Vagina (tissue), 2 donors: Measurements from ENCODE around the gene MYL11. TPM values are rescaled to one million over a fixed set of nuclear protein-coding genes. Genes with fewer than 3 reads are reported as not detected.
A peak's percentile ranks its signal among the peaks of the same experiment; 100 is the strongest.
"Not testable (repeated sequence)": the region's sequence is repeated elsewhere in the genome, so short reads cannot be mapped to it uniquely, and the experiment has no call there.

Experiments
- DNase-seq, 2 donors: peaks; one replicate each; pipeline ENCODE4 v3.0.0-alpha.2; 2017; ENCODE audit errors: extremely low spot score in 2 of 2
- H3K27ac ChIP-seq: fragments of 200-600 bp; sonication (generic); one replicate; pipeline ENCODE4 v1.5.1; 2019
- H3K27me3 ChIP-seq: fragments of 200-600 bp; sonication (generic); one replicate; pipeline ENCODE4 v1.5.1; 2019
- H3K36me3 ChIP-seq, 2 donors: fragments of 200-600 bp; sonication (generic); one replicate each; pipeline ENCODE4 v1.5.1; 2017 to 2019
- H3K4me1 ChIP-seq: fragments of 200-600 bp; sonication (generic); one replicate; pipeline ENCODE4 v1.5.1; 2019
- H3K4me3 ChIP-seq, 2 donors: fragments of 200-600 bp; sonication (generic); 1 replicate in 1 of 2; 2 replicates in 1 of 2; pipeline ENCODE4 v1.5.1; 2016 to 2019
- H3K9me3 ChIP-seq: fragments of 200-600 bp; sonication (generic); one replicate; pipeline ENCODE4 v1.5.1; 2019
- POLR2A ChIP-seq, 2 donors: fragments of 450-650 bp; IDR thresholded peaks; one replicate each; pipeline ENCODE4 v1.6.1; 2017; ENCODE audit warnings: antibody characterized with exemption in 2 of 2, mild to moderate bottlenecking in 2 of 2, moderate library complexity in 2 of 2
- POLR2AphosphoS5 ChIP-seq, 2 donors: sonication (generic); formaldehyde crosslinking; IDR thresholded peaks; one replicate each; pipeline ENCODE4 v1.9.0; 2017; ENCODE audit warnings: antibody characterized with exemption in 2 of 2, mild to moderate bottlenecking in 2 of 2, low read depth in 1 of 2; ENCODE audit not compliant: insufficient read depth in 1 of 2
- intact Hi-C: fragments of 100-400 bp; cut with DNase I; formaldehyde crosslinking; loops from one replicate; pipeline ENCODE4 v1.15.1; 2023
- total RNA-seq: library from RNA; depleted of rRNA; stranded (reverse); fragments of >200 nt; gene quantifications from one replicate; pipeline ENCODE4 v1.2.3, GENCODE V29; 2016
- TF ChIP-seq, protein P1 (sequence below), 3 experiments: fragments of 450-650 bp in 2 of 3; fragments of 200-600 bp in 1 of 3; sonication (generic) in 1 of 3; IDR thresholded peaks; one replicate each; pipeline ENCODE4 v1.5.1; 2017 to 2019; ENCODE audit warnings: antibody characterized with exemption in 3 of 3, mild to moderate bottlenecking in 2 of 3, moderate library complexity in 2 of 3

The MYL11 gene
- total RNA-seq, 1 donor from 2014 or later: not detected

DNA sequence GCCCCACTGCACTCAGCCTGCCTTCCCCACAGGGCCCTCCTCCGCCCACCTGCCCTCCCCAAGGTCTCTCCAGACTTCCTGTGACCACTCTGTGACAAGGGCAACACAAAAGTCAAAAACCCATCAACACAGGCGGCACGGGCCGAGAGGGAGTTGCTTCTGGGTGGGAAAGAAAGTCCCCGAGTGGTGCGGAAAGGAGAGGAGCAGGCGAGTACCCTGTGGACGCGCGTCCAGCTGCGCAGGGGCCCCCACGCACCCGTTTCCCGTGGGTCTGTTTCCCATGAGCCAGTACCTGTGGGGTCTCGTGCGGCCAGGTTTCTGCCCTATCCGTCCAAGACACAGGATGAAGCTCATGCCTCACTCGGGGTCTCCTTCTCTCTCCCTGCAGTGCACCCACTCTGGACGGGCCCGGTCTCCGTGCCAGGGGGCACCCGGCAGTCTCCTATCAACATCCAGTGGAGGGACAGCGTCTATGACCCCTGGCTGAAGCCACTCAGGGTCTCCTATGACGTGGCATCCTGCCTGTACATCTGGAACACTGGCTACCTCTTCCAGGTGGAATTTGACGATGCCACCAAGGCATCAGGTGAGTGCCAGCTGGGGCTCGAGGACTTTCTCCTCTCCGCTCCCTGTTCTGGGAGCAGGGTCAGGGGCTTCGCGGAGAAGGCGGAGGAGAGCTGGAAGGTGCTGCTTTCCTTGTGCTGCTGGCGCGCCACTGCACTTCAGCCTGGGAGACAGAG is 31.7 kb upstream of the MYL11 start:
- peak; percentile 75 to 85 for DNase-seq
- Histone ChIP-seq H3K9me3 (no peaks in the 10 kb centered on the region), H3K27ac (no peak overlapping the region), H3K27me3 (no peaks in the 10 kb centered on the region), H3K36me3 (no peaks in the 10 kb centered on the region), H3K4me1 (no peaks in the 10 kb centered on the region), H3K4me3 (no peak overlapping the region)
- no peak for TF ChIP-seq POLR2A (IDR thresholded peaks at IDR 0.05)
- no peak for TF ChIP-seq POLR2AphosphoS5 (IDR thresholded peaks at IDR 0.05; ENCODE audit: insufficient read depth in 1 of 2, low read depth in 1 of 2)
- TF ChIP-seq, protein P1, sequence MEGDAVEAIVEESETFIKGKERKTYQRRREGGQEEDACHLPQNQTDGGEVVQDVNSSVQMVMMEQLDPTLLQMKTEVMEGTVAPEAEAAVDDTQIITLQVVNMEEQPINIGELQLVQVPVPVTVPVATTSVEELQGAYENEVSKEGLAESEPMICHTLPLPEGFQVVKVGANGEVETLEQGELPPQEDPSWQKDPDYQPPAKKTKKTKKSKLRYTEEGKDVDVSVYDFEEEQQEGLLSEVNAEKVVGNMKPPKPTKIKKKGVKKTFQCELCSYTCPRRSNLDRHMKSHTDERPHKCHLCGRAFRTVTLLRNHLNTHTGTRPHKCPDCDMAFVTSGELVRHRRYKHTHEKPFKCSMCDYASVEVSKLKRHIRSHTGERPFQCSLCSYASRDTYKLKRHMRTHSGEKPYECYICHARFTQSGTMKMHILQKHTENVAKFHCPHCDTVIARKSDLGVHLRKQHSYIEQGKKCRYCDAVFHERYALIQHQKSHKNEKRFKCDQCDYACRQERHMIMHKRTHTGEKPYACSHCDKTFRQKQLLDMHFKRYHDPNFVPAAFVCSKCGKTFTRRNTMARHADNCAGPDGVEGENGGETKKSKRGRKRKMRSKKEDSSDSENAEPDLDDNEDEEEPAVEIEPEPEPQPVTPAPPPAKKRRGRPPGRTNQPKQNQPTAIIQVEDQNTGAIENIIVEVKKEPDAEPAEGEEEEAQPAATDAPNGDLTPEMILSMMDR (IDR thresholded peaks at IDR 0.05): no peak
- intact Hi-C loops: no loop called here

GRCh38 chr16:30343491-30343820 is 31.1 kb upstream of the MYL11 start:
- H3K4me3 ChIP-seq, DNase-seq, H3K27me3 ChIP-seq, H3K27ac ChIP-seq, H3K9me3 ChIP-seq, H3K4me1 ChIP-seq, H3K36me3 ChIP-seq, intact Hi-C loops: not testable (repeated sequence)

- intact Hi-C loops: no loop called here
- peaks cover under 1% of the 10 kb centered on the region for H3K4me1 ChIP-seq
- H3K9me3 ChIP-seq: no peaks in the 10 kb centered on the region
- TF ChIP-seq POLR2A (IDR thresholded peaks at IDR 0.05) (no peak), POLR2AphosphoS5 (IDR thresholded peaks at IDR 0.05; ENCODE audit: insufficient read depth in 1 of 2, low read depth in 1 of 2) (no peak)
- TF ChIP-seq, protein P1 (IDR thresholded peaks at IDR 0.05): no peak
- no peaks in the 10 kb centered on the region for H3K27me3 ChIP-seq
- no peak overlapping the region for H3K27ac ChIP-seq
- no peak overlapping the region for H3K4me3 ChIP-seq
- DNase-seq: no peak
- peaks cover 0 to 6% of the 10 kb centered on the region in 2 donors for H3K36me3 ChIP-seq
Observed at GRCh38 chr16:30346286-30346685, 28.3 kb upstream of the MYL11 start.

DNA sequence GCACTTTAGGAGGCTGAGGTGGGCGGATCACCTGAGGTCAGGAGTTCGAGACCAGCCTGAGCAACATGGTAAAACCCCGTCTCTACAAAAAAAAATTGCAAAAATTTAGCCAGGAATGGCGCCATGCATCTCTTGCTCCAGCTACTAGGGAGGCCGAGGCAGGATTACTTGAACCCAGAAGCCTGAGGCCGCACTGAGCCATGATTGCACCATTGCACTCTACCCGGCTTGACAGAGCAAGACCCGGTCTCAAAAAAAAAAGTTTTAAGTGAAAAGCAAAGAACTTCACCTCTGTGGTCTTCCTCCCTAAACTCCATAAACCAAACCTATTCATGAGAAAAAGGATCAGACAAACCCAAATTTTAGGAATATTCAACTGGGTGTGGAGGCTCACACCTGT is 26.5 kb upstream of the MYL11 start:
- TF ChIP-seq POLR2AphosphoS5 (IDR thresholded peaks at IDR 0.05; ENCODE audit: insufficient read depth in 1 of 2, low read depth in 1 of 2) (no peak), POLR2A (IDR thresholded peaks at IDR 0.05) (no peak)
- TF ChIP-seq, protein P1 (IDR thresholded peaks at IDR 0.05): no peak
- DNase-seq: no peak
- no peaks in the 10 kb centered on the region for H3K27me3 ChIP-seq
- no peak overlapping the region for H3K27ac ChIP-seq
- no peak overlapping the region for H3K4me3 ChIP-seq
- peaks cover 19% of the 10 kb centered on the region for H3K4me1 ChIP-seq
- intact Hi-C loops: no loop called here
- no peaks in the 10 kb centered on the region for H3K9me3 ChIP-seq
- peaks cover 0 to 17% of the 10 kb centered on the region in 2 donors for H3K36me3 ChIP-seq

- TF ChIP-seq POLR2A (IDR thresholded peaks at IDR 0.05) (no peak), POLR2AphosphoS5 (IDR thresholded peaks at IDR 0.05; ENCODE audit: insufficient read depth in 1 of 2, low read depth in 1 of 2) (no peak)
- TF ChIP-seq, protein P1 (IDR thresholded peaks at IDR 0.05): no peak
- no peak for DNase-seq
- Histone ChIP-seq H3K27me3 (no peaks in the 10 kb centered on the region), H3K9me3 (no peaks in the 10 kb centered on the region), H3K4me1 (peaks cover 27% of the 10 kb centered on the region), H3K27ac (no peak overlapping the region), H3K36me3 (peaks cover 0 to 24% of the 10 kb centered on the region in 2 donors), H3K4me3 (no peak overlapping the region)
- intact Hi-C loops: no loop called here
Observed at GRCh38 chr16:30348929-30349328, 25.7 kb upstream of the MYL11 start.
